GM12891 (cell line): ENCODE results near the gene SLC35E2B.
"Not testable (repeated sequence)": the region's sequence is repeated elsewhere in the genome, so short reads cannot be mapped to it uniquely, and the experiment has no call there.

Source experiments
- DNase-seq: peaks from one replicate; pipeline ENCODE4 v3.0.0; 2011; ENCODE audit warnings: low spot score; ENCODE audit not compliant: insufficient read length
- FAIRE-seq: peaks from 2 replicates; lab custom pipeline; 2011; peaks lifted over from hg19 to GRCh38; lab: Jason Lieb, UNC
- PAX5 ChIP-seq: IDR thresholded peaks from 2 replicates; pipeline ENCODE4 v1.6.1; 2011; ENCODE audit warnings: low read length, moderate library complexity, mild to moderate bottlenecking; ENCODE audit not compliant: insufficient read depth, severe bottlenecking
- POLR2A ChIP-seq: IDR thresholded peaks from 2 replicates; pipeline ENCODE4 v1.6.1; 2011; ENCODE audit warnings: low read depth, low read length, control low read depth
- POLR2AphosphoS5 ChIP-seq: IDR thresholded peaks from 2 replicates; pipeline ENCODE4 v1.6.1; 2011; ENCODE audit warnings: low read depth, low read length, control low read depth
- POU2F2 ChIP-seq: IDR thresholded peaks from 2 replicates; pipeline ENCODE4 v1.6.1; 2011; ENCODE audit warnings: low read depth, mild to moderate bottlenecking, control low read depth, low read length, moderate library complexity
- SPI1 ChIP-seq: IDR thresholded peaks from 2 replicates; pipeline ENCODE4 v1.6.1; 2011; ENCODE audit warnings: low read depth, low read length, control low read depth
- TAF1 ChIP-seq: IDR thresholded peaks from 2 replicates; pipeline ENCODE4 v1.6.1; 2011; ENCODE audit warnings: low read depth, low read length, control low read depth

The SLC35E2B gene

GRCh38 chr1:1672181-1672965 is 20.2 kb downstream of the SLC35E2B start:
- DNase-seq (no peak), FAIRE-seq (no peak)
- no peak for TF ChIP-seq POLR2AphosphoS5
- no peak for TF ChIP-seq POLR2A
- no peak for TF ChIP-seq PAX5
- no peak for TF ChIP-seq POU2F2
- no peak for TF ChIP-seq SPI1
- TF ChIP-seq TAF1: no peak

DNA sequence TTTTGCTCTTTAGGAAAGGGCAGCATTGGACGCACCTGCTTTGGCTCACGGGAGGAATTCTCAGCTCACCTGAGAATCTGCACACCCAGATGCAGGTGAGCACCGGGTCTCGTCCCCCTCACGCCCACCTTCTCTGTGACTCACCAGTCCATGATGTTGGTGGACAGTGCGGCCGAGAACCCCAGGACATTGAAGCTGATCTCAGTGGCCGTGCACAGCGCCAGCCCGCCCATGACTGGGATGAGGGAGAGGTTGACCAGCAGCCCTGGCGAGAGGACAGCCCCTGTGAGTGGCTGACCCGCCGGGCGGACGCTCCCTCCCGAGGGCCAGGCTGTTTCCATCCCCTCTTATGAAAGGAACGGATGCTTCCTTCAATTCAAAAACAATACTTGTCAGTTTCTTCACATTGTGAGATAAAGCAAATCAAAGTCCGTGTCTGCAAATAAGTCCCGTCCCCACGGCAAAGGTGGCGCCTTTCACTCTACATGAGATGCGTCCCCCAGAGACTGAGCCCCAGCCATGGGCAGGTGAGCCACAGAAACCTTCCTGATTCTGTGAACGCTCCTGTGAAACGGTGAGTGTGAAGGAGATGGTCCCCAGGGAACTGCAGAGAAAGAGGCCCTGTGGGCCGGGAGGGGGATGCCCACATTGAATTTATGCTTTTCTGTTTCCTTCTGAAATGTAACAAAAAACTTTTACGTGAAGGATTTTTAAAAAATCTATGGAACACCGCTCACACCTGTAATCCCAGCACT is 21.1 kb downstream of the SLC35E2B start:
- DNase-seq: no peak
- TF ChIP-seq POLR2AphosphoS5 (no peak), POU2F2 (no peak), TAF1 (no peak), SPI1 (no peak), POLR2A (no peak), PAX5 (no peak)
- FAIRE-seq: no peak

GRCh38 chr1:1670866-1671265 is 21.7 kb downstream of the SLC35E2B start:
- no peak for DNase-seq
- no peak for FAIRE-seq
- TF ChIP-seq POLR2A (no peak), PAX5 (no peak), TAF1 (no peak), SPI1 (no peak), POU2F2 (no peak), POLR2AphosphoS5 (no peak)

GRCh38 chr1:1669468-1670440 is 22.8 kb downstream of the SLC35E2B start:
- TF ChIP-seq POLR2A: no peak
- TF ChIP-seq SPI1: no peak
- TF ChIP-seq TAF1: no peak
- TF ChIP-seq POLR2AphosphoS5: no peak
- no peak for TF ChIP-seq PAX5

GRCh38 chr1:1666526-1666925 is 26.1 kb downstream of the SLC35E2B start:
- FAIRE-seq: no peak

More at GRCh38 chr1:1669468-1670440, 22.8 kb downstream of the SLC35E2B start:
- FAIRE-seq (no peak), DNase-seq (no peak)

DNA sequence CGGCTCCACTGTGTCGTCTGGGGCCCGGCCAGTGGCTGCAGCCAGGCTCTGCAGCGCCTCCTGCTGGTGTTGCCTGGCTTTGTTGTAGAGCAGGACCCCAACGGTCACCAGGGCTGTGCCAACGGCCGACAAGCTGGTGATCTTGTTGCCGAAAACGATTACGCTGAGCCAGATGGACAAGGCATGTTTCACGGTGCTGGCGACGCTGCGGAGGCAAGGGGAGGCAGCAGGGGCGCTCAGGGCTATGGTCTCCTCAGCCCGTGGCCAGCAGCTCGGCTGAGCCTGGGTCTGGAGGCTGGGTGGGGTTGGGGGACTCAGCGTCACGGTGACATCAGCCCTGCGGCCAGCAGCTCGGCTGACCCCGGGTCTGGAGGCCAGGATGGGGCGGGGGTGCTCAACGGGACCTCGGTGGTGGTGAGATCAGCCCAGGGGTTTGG is 26.8 kb downstream of the SLC35E2B start:
- DNase-seq: no peak

More at GRCh38 chr1:1666526-1666925, 26.1 kb downstream of the SLC35E2B start:
- TF ChIP-seq POLR2AphosphoS5: no peak
- no peak for TF ChIP-seq TAF1
- no peak for TF ChIP-seq POLR2A
- TF ChIP-seq SPI1: no peak
- no peak for TF ChIP-seq PAX5
- no peak for TF ChIP-seq POU2F2
- DNase-seq: no peak

GRCh38 chr1:1664941-1665814 is 27.4 kb downstream of the SLC35E2B start:
- DNase-seq (no peak), FAIRE-seq (no peak)
- TF ChIP-seq TAF1: no peak
- no peak for TF ChIP-seq PAX5
- no peak for TF ChIP-seq POU2F2
- TF ChIP-seq POLR2A: no peak
- TF ChIP-seq POLR2AphosphoS5: no peak
- no peak for TF ChIP-seq SPI1

More for the DNA sequence above, 26.8 kb downstream of the SLC35E2B start:
- no peak for FAIRE-seq
- no peak for TF ChIP-seq POLR2AphosphoS5
- no peak for TF ChIP-seq SPI1
- no peak for TF ChIP-seq PAX5
- TF ChIP-seq POU2F2: no peak
- no peak for TF ChIP-seq TAF1
- no peak for TF ChIP-seq POLR2A

GRCh38 chr1:1664318-1664717 is 28.3 kb downstream of the SLC35E2B start:
- not testable (repeated sequence) for DNase-seq, FAIRE-seq

- DNase-seq, FAIRE-seq: not testable (repeated sequence)
These were observed 29.6 kb downstream of the SLC35E2B start for GRCh38 chr1:1662830-1663560.

DNA sequence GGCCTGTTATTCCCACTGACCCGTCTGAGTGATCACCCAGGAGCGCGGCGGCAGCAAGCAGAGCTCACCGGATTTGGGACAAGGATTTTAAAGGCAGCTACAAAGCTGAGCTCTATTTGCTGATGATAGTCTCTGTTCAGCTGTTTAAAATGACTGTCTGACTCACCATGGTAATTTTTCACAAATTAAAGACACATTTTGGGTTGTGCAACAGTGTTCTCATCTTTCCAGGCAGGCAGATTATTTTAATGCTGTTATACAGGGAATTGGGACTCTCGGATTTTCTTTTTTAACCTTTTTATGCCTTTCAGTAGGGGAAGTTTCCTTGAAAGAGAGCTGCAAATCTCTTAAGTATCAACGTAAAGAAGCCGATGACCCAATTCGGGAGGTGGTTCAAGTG is 30.2 kb downstream of the SLC35E2B start:
- DNase-seq, FAIRE-seq: not testable (repeated sequence)
